DMS 273 treated with DMSO at 0.1 percent for 48 hours (cell line): ENCODE measurements around the gene TMEM184B.
A peak's percentile ranks its signal among the peaks of the same experiment; 100 is the strongest.

Experiments used
- DNase-seq: peaks from one replicate; lab custom pipeline; 2025; lab: John Stamatoyannopoulos, UW

TMEM184B gene

DNA sequence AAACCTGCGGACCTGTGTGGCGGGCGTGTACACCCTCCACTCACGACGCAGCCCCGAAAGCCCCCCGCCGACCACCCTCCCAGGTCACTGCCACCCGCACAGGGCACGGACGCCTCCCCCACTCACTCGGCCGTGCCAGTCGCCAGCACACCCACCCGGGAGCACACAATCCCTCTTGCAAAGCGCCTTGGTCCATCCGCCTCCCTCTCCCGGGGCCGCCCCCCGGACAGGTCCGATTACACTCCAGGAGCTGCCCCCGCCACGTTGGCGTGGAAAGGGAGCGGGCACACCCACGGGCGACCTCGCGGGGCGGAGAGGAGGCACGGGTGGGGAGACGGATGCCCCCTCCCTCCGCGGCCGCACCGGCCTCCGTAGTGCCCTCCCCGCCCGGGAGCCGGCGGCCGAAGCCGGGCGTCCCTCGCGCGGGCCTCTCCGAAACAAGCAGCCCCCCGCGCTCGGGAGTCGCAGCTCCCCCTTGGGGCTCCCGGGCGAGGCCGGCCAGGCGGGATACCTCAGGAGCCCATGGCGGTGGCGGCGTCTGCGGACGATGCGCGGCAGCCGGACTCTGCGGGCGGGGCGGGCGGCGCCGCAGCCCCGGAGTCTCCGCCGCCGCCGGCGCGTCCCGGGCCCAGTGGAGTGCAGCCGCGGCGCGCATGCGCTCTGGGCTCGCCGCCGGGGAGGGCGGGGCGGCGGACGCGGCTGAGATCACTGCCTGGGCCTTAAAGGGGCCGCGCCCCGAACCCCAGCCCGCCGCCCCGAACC, at the start of gene TMEM184B:
Gene TMEM184B, minus strand, starts transcription at position 638 of the 762 bp plus-strand sequence. CDS start 25,049 bp downstream, outside the sequence.
- no peak for DNase-seq

DNA sequence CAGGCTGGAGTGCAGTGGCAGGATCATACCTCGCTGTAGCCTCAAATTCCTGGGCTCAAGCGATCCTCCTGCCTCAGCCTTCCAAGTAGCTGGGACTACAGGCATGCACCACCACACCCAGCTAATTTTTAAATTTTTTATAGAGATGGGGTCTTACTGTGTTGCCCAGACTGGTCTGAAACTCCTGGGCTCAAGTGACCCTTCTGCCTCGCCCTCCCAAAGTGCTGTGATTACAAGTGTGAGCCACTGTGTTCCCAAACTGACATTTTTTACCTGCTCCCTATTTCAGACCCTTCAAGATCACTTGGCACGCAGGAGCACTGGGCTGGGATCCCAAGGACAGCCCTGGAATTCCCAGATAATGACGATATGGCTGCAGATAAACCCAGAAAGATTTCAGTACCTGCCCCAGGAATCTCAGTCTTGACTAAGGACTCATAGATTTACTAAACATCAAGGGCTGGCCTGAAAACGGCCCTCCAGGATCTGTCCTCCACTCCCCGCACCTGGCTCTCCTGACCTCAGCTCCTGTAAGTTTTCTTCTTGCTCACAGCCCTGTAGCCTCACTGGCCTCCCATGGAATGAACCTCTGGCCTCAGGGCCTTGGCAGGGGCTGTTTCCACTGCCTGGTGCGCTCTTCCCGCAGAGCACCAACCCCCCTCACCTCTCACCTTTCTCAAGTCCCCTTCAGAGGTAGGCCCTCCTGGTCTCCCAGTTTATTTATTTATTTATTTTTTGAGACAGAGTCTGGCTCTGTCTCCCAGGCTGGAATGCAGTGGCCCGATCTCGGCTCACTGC, 48.0 kb upstream of the TMEM184B start:
- no peak for DNase-seq

DNA sequence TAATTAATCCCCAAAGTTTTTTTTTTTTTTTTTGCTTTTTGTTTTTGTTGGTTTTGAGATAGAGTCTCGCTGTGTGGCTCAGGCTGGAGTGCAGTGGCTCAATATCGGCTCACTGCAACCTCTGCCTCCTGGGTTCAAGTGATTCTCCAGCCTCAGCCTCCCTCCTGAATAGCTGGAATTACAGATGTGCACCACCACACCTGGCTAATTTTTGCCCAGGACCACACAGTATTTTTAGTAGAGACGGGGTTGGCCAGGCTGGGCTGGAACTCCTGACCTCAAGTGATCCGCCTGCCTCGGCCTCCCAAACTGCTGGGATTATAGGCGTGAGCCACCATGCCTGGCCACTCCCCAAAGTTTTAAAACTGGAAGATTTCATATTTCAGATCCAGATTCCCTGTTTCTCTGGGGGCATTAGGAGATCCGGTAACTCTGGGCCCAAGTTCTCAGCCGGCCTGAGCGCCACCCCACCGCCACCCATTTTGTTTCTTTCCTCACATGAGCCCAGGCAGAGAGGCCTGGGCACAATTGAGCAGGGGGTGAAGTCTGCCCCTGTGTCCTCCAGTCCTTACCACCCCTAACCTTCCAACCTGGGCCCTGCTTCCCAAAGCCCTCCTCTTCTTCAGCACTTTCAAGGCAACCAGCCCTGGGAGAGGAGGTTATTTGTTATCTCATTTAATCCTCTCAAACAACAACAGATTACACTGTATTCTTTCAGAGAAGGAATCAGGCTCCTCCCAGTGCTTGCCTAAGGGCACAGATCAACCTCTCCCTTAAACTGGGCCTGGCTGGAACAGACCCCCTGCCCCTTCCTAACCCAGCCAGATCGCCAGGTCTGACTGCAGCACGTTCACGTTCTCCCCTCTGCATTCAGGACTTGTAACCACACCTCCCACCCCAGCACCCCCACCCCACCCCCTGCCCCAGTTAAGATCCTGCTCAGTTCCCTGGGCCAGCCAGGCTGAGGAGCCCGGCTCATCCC, 46.3 kb upstream of the TMEM184B start:
- no peak for DNase-seq

DNA sequence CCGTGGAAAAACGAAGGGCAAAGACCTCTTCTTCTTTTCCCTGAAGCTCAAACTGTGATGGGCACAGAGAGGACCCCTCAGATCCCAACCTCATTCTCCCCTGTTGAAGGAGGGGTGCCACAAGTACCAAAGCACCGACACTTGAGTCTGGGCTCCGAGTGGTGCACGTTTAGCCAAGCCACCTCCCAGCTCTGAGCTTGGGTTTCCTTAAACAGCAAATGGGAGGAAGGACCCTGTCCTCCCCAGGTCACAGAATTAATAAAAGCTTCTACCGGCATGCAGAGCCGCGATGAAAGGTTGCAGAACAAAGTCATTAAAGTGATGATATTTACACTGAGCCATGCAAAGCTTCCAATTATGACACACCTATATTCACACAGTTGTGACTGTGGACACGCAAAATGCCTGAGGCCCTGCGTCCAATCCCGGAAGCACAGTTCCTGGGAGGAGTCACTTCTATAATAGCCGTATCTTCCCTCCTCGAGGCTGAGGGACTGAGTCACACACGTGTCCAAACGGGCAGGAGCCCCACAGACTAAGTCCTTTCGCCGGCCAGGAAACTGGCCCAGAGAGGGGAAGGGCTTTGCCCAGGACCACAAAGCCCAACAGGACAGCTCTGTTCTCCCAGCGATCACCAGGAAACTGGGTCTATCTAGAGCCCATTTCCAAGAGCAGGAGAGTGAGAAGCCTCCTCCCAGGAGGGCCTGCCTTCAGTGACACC, 45.3 kb upstream of the TMEM184B start:
- DNase-seq = no peak

DNA sequence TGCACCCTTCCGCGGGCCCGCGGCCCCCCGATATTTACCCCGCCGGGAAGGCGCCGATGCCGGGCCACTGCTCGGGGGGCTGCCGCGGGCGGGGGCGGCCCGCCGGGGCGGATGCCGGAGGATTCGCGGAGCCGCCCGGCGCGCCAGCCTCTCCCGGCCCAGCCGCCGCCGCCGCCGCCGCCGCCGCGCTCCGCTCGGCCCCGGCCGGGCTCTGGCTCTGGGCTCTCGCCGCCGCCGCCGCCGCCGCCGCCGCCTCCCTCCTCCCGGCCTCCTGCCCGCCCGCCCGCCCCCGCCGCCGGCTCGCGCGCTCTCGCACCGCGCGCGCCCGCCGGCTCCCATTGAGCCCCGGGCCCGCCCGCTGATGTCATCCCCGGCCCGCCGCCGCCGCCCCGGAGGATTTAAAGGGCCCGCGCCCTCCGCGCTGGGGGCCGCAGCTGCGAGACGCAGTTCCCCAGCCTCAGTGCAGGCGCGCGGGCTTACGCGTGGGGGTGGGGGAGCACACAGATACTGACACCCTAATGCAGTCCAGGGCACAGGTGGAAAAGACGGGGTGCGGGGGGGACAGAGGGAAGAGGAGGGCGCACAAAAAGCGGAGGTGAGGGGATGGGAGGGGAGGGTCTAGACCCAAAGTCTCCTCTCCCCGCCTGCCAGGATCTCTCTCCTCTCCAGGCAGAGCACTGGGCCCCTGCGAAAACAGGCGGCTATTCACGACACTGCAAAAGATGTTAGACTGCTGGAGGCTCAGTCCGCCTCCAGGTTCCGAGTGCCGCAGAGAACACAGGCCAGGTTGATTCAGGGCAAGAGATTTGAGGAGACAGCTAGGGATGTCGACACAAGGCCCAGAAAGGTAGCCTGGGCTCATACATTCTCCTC, 44.5 kb upstream of the TMEM184B start, which contains the start of gene CSNK1E:
Gene CSNK1E, minus strand, starts transcription at position 312 of the 873 bp plus-strand sequence. CDS start 3,276 bp downstream, outside the sequence.
- no peak for DNase-seq

DNA sequence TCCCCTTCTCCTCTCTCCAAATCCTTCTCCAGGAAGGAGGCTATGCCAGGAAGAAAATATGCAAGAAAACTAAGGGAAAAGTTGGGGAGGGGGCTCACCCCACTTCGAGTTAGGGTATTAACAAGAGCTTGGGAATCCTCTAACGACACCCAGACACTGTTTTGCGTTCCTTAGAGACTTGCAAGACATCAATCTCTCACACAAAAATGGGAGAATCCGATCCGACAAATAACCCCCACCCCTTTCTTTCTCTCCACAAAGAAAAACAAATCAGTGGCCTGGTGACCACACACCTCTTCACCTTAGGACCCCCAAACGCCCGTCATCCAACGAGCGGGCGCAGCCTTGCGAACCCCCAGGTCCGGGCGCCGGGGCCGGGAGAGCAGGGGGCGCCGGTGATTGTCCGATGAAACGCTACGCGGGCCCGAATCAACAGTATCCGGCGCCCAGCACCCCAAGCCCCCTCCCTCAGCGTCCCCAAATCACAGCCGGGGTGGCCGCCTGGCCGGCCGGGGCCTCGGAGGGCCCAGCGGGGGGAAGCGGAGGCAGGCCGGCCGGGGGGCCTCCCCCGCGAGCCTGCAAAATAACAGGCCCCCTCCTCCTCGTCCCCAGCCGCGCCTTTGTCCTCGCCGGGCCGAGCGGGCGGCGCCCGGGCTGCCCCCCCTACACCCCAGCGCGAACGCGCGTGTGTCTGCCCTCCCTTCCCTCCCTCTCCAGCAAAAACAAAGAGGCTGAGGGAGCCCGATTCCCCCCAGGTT, 43.7 kb upstream of the TMEM184B start:
- DNase-seq = no peak

DNA sequence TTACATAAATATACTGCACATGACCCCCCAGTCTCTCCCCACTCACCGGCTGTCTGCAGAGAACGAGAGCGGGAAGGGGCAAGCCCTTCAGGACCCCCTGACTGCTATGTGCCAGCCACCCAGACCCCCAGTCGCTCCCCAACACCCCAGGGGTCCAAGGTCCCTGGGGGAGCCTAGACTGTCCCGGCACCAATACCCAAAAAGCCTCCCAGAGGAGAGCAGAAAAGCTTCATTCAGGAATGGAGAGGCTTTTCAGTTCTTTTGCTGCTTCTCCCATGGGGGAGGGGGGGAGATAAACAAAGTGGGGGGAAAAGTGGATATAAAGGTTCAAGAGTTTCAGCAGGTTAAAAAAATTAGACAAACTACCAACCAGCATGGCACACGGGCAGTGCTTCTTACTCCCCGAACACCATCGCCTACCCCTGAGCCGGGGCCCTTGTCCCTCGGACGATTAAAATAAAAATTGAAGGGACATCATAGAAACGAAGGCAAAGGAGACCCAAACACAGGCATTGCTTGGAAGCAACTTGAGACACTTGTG, 43.1 kb upstream of the TMEM184B start:
- no peak for DNase-seq

DNA sequence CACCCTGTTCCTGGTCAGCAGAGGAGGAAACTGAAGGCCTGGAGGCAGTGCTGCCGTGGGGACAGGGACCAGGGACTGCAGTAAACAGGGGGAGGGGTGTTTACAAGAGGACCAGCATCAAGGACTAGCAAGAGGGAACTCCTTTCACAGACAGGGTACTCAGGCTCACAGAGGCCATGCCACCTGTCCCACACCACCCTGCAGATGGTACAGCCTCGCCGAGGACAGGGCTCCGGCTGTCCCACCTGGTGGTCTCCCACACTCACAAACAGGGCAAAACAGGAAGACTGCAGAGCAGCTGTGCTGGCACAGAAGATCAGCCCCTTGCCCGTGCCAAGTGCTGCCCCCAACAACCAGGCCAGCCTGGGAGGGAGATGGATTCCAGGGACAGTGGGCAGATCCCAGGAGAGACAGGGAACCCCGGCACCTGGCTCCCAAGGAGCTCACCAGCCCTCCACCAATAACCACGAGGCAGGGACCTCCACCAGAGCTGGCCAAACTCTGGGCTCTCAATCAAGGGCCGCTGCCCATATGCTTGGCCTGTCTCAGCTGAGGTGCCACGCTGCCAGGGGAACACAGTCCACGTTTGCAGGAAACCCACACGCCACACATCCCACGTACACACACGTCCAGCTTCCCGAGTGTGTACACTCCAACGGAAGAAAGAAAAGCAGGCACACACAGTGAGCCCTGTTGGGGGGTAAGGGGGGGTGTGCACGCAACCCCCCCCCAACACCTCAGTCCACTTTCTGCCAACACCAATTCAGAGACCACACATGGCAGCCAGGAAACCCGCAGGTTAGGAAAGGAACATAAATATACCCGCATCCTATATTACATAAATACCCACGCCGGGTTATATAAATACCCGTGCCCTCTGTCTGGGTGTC, 42.4 kb upstream of the TMEM184B start:
- DNase-seq = peak; percentile 47

DNA sequence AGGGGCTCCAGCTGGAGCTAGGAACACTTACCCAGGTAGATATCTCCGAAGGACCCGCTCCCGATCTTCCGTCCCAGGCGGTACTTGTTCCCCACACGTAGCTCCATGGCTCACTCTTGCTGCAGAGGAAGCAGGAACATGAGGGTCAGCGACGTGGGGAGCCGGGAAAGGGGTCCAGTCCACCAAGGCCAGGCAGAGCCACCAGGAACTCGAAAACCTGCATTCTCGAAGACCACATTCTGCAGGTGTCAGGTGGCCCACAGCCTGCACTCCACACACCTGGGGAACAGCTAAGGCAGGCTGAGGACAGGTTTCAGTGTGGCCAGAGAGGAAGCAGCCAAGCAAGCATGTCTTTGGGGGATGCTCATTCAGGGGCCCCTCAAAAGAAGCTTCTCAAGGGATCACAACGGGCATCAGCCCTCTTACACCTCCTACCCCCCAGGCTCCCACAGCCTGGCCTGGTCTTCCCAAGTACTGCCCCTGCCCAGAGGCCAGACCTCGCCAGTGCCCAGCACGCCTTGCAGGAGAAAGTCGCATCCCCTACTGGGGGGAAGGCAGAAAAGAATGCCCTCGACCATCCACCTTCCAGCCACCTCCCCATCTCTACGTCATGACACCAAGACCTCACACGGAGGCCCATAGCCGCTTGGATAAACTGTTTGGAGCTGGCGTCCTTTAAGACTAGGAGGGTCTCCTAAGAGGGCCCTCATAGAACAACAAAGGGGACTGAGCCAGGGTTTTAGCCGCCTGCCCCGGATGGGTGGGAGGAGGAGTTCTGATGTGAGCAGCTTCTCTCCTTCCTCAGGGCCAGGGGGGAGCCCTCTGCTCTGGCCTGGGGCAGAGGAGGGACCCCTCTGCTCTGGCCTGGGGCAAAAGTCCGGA, 41.5 kb upstream of the TMEM184B start:
- no peak for DNase-seq

DNA sequence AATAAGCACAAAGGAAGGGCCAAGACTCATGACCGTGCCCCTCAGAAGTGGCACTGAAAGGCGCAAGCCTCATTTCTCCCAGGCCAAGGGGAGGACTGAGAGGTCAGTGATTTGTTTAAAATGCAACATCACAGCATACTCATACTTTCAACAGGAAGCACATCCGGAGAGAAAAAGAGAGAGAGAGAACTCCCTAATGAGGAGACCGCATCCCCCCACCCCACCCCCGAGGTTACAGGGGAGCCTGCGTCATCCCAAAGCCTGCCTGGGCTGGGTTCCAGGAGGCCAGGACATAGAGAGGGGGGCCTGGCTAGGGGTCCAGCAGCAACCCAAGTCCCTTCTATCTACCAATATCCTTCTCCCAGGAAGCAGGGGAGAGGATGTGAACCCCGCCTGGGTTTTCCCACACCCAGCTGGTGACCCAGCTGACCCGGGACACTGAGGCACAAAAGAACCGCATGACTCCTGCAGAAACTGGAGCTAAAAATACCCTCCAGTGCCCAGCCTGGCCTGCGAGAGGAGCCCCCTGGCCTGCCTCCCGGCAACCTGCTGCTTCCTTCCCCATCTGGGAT, 40.7 kb upstream of the TMEM184B start:
- DNase-seq = no peak

DNA sequence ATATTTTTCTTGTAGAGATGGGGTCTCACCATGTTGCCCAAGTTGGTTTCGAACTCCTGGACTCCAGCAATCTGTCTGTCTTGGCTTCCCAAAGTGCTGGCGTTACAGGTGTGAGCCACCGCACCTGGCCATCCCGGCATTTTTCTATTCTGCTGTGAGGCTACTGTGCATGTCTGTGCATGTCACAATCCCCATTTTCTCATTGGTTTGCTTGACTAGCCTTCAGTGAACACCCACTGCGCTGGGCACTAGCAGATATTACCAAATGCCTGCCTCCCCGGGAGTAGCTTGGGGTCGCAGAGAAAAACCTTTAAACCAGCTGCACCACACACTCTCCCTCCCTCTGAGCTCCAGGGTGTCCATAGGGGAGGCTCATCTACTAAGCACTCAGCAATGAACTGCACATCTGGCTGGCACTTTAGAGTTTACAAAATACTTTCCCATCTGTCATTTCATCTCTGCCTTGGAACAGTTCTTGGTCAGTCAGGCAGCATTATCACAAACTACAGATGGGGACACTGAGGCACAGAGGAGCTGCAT, 39.5 kb upstream of the TMEM184B start:
- no peak for DNase-seq

DNA sequence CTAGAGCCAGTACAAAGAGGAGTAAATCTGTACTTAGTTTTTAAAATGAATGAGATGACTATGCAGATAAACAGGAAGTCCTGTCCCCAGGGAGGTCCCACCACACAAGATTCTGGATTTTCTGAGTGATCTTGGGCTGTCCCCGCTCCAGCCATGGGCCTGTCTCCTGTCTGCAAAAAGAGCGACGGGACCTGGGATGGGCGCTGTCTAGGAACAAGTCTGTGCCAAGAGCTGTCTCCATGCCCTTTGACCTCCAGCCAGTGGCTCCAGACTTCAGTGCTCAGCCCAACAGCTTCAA, 38.5 kb upstream of the TMEM184B start:
- no peak for DNase-seq

DNA sequence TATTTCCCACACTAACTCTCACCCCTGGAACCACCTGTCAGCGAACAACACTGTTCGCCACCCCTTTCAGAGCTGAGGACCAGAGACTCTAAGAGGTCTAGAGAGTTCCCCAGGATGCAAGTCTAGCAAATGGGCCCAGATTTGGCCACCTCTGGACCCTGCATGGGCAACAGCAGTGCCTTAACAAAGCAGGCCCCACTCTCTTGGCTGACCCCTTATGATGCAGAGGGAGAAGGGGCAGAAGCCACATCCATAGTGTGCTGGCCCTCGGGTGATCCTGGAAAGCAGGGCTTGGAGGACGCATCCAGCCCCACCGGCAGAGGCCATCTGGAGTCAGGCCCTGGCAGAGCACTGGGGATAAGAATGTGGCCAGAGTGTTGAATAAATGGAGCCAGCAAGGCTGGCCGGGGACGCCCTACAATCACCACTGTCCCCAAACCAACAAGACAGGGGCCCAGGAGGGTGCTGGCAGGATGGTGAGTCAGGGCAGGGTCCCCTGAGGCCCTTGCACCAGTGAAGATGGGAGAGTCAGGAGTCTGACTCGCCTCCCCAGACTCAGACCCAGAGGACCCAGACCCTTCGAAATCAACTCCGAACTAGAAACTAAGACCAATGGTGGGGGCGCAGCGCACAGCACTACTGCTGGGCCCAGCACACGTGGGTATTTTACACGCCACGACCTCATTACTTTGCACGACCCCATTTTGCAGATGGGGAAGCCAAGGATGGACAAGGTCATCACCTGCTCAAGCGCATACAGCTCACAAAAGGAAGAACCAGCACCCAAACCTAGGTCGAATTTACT, 37.9 kb upstream of the TMEM184B start:
- no peak for DNase-seq

DNA sequence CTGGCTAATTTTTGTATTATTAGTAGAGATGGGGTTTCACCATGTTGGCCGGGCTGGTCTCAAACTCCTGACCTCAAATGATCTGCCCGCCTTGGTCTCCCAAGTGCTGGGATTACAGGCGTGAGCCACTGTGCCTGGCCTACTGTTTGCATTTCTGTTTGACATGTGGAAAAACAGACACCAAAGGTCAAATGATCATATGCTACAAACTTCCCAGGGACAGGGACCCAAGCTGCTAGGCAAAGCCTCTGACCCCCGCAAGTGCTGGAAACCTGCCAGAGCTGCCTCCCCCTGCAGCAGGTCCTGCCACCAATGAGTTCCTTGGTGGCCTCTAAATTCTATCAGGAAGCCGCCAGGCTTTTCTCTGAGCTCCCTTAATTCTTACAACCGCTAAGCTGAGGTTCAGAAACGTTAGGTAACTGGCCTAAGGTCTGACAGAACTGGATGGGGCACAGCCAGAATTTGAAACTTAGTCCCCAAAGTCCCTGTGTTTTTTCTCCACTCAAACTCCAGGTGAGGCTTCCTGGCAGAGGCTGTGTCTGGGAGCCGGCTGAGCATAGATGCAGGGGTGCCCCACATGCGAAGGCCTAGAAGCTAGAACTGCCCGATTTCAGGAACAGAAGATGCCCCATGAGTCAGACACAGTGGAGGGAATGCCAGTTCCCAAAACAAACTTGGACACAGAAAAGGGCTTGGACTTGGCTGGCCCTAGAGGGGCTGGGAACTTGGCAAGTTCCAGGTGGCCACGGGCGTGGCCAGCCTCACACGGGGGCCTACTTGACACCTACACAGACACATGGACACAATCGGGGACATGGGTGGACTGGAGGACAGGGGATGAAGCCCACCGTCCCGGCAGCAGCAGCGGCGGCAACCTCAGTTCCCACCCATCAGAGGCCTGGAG, 37.1 kb upstream of the TMEM184B start:
- DNase-seq = no peak
